T-cell (primary cell): ENCODE measurements around the gene AGPS. TPM values are rescaled to one million over a fixed set of nuclear protein-coding genes. Genes with fewer than 3 reads are reported as not detected.
"Not testable (repeated sequence)": the region's sequence is repeated elsewhere in the genome, so short reads cannot be mapped to it uniquely, and the experiment has no call there.

Source experiments
- ATAC-seq, 4 experiments: fragments of 200-7000 bp in 3 of 4; fragments of 150-1000 bp in 1 of 4; cut with Tn5 transposase; replicated peaks in 1 of 4; 1 replicate in 3 of 4; 2 replicates in 1 of 4; pipeline ENCODE4 v1.10.0; 2021; ENCODE audit warnings: moderate library complexity in 3 of 4, mild to moderate bottlenecking in 2 of 4, moderate number of reproducible peaks in 1 of 4
- CTCF ChIA-PET, 2 donors: fragments of 300-600 bp; sonication (Branson Sonifier 250); formaldehyde crosslinking; loops; one replicate each; lab custom pipeline; 2022; ENCODE audit warnings: antibody characterized with exemption in 2 of 2; lab: Charles Lee
- POLR2A ChIA-PET, 2 donors: fragments of 300-600 bp; sonication (Branson Sonifier 250); formaldehyde crosslinking; loops; one replicate each; lab custom pipeline; 2022; ENCODE audit warnings: antibody characterized with exemption in 2 of 2; lab: Charles Lee
- DNase-seq, 35 experiments: peaks; one replicate each; pipeline versions ENCODE4 v3.0.0 to v3.0.0-alpha.2; 2013 to 2023
- H3K27ac ChIP-seq: one replicate; pipeline ENCODE4 v1.5.1; 2013; ENCODE audit warnings: low read length
- H3K27me3 ChIP-seq, 2 experiments: replicated peaks in 1 of 2; 1 replicate in 1 of 2; 2 replicates in 1 of 2; pipeline versions ENCODE4 v1.6.1 to v1.7.0; 2013; ENCODE audit warnings: low read length in 1 of 2, mixed read lengths in 1 of 2; ENCODE audit not compliant: control insufficient read depth in 2 of 2, insufficient read depth in 2 of 2; ENCODE audit errors: extremely low read depth in 1 of 2
- H3K36me3 ChIP-seq, 2 donors: 1 replicate in 1 of 2; 2 replicates in 1 of 2; pipeline versions ENCODE4 v1.6.1 to v1.7.0; 2013; ENCODE audit warnings: low read length in 1 of 2; ENCODE audit not compliant: control insufficient read depth in 2 of 2, insufficient read depth in 1 of 2; ENCODE audit errors: extremely low read depth in 1 of 2
- H3K4me1 ChIP-seq, 2 experiments: 1 replicate in 1 of 2; 2 replicates in 1 of 2; pipeline versions ENCODE4 v1.6.1 to v1.7.0; 2013; ENCODE audit warnings: low read length in 2 of 2, mixed read lengths in 1 of 2; ENCODE audit not compliant: insufficient read depth in 2 of 2, control insufficient read depth in 1 of 2; ENCODE audit errors: extremely low read depth in 1 of 2
- H3K4me3 ChIP-seq, 2 donors: 1 replicate in 1 of 2; 2 replicates in 1 of 2; pipeline versions ENCODE4 v1.5.1 to v1.7.0; 2013; ENCODE audit warnings: mild to moderate bottlenecking in 2 of 2, low read length in 1 of 2, moderate library complexity in 1 of 2; ENCODE audit not compliant: control insufficient read depth in 1 of 2; ENCODE audit errors: extremely low read depth in 1 of 2
- H3K9me3 ChIP-seq: 2 replicates; pipeline ENCODE4 v1.7.0; 2013
- H3K27ac Mint-ChIP-seq, 2 donors: one replicate each; pipeline ENCODE4 v1.8.0; 2020 to 2021; ENCODE audit warnings: mild to moderate bottlenecking in 2 of 2, mixed read lengths in 2 of 2
- H3K27me3 Mint-ChIP-seq, 2 donors: one replicate each; pipeline ENCODE4 v1.8.0; 2021 to 2022; ENCODE audit warnings: mixed read lengths in 2 of 2
- H3K36me3 Mint-ChIP-seq: one replicate; pipeline ENCODE4 v1.8.0; 2021; ENCODE audit warnings: mixed read lengths
- H3K4me1 Mint-ChIP-seq, 3 donors: one replicate each; pipeline ENCODE4 v1.8.0; 2020 to 2022; ENCODE audit warnings: mixed read lengths in 3 of 3, mild to moderate bottlenecking in 1 of 3
- H3K4me3 Mint-ChIP-seq, 3 donors: one replicate each; pipeline ENCODE4 v1.8.0; 2020 to 2022; ENCODE audit warnings: mild to moderate bottlenecking in 3 of 3, mixed read lengths in 3 of 3, moderate library complexity in 3 of 3
- H3K9me3 Mint-ChIP-seq, 3 donors: one replicate each; pipeline ENCODE4 v1.8.0; 2020 to 2022; ENCODE audit warnings: mixed read lengths in 3 of 3
- WGBS: methylation state at CpG from one replicate; pipeline ENCODE4 v1.1.5; 2013; ENCODE audit warnings: missing lambda C conversion rate; ENCODE audit not compliant: insufficient coverage; 5-methylcytosine and 5-hydroxymethylcytosine counted together
- total RNA-seq, 35 experiments: library from RNA in 6 of 35; stranded (reverse) in 6 of 35; fragments of 120-200 nt in 1 of 35; gene quantifications; one replicate each; pipeline versions ENCODE4 v1.2.1 to v1.2.4 and lab custom pipeline; 2013 to 2026

Gene AGPS
- total RNA-seq, 5 donors from 2014 or later (not counting 1 experiment from before 2014, with no cell fraction given), result 26.1 to 32.3 (median 29.6) TPM

DNA sequence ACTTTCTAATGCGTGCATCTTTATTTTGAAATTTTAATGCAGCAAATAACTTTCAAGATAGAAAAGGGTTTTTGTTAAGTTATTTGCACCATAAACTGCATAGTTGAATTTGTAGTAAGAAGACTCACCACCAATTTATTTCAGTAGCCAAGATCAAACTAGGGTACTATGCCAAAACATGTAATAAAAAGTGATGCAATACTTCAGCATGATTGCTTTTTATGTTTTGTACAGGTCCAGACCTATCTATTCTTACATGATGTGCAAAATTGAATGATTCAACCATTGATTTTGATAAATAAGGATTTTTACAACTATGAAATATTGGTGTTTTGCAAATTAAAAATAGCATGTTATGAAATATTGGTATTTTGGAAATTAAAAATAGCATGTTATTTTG is 26.7 kb downstream of the AGPS start:
- Histone ChIP-seq H3K9me3 (no peaks in the 10 kb centered on the region), H3K36me3 (peaks cover 0 to 2% of the 10 kb centered on the region in 2 donors), H3K27me3 (no peaks in the 10 kb centered on the region), H3K4me1 (no peaks in the 10 kb centered on the region), H3K27ac (no peak overlapping the region), H3K4me3 (no peak overlapping the region)
- no peak for ATAC-seq
- POLR2A ChIA-PET, result interaction anchor here in 1 of 2 donors (0.7 kb wide), 1 partner anchor 25 kb away, joined by 3 read pairs; no protein-coding TSS in a partner anchor
- CTCF ChIA-PET, result interaction anchor here (1.1 to 1.7 kb wide), 4 partner anchors 253 to 271 kb away, joined by 4 to 8 read pairs (median 6); no protein-coding TSS in a partner anchor
- no peaks in the 10 kb centered on the region for H3K9me3 Mint-ChIP-seq
- peaks cover 19 to 31% (median 29%) of the 10 kb centered on the region in 3 donors for H3K4me1 Mint-ChIP-seq
- no peak overlapping the region for H3K27ac Mint-ChIP-seq
- no CpG with 5 or more reads among the region's 1 CpG for WGBS
- DNase-seq, result no peak
- no peak overlapping the region for H3K4me3 Mint-ChIP-seq
- H3K27me3 Mint-ChIP-seq, result no peaks in the 10 kb centered on the region
- H3K36me3 Mint-ChIP-seq, result peaks cover 21% of the 10 kb centered on the region

DNA sequence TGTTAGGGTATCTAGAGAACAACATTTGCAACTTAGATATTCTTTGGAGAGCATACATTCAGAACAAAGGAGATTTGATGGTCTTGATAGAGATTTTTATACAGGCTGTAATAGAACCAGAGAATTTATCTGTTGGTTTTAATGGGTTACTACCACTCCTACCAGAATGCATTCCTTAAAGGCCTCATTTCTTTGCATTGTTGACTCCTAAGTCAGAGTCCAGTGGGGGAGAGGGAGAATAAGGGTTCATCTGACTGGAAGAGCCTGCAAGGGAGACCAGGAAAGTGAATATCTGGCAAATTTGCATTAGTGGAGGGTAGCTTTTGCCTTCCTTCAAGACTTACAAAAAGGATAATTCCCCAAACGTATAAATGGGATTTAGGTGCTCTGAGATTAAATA is 29.7 kb downstream of the AGPS start:
- H3K4me1 Mint-ChIP-seq, result peaks cover 32 to 38% (median 34%) of the 10 kb centered on the region in 3 donors
- H3K9me3 Mint-ChIP-seq, result peaks cover 16 to 18% (median 17%) of the 10 kb centered on the region in 3 donors
- peaks cover under 1% of the 10 kb centered on the region for H3K9me3 ChIP-seq
- H3K36me3 ChIP-seq, result peaks cover 0 to 2% of the 10 kb centered on the region in 2 donors
- no peaks in the 10 kb centered on the region for H3K27me3 Mint-ChIP-seq
- H3K36me3 Mint-ChIP-seq, result peaks cover 46% of the 10 kb centered on the region
- no peaks in the 10 kb centered on the region for H3K4me1 ChIP-seq
- no peaks in the 10 kb centered on the region for H3K27me3 ChIP-seq
- ChIA-PET CTCF (interaction anchor here in 1 of 2 donors (1.0 kb wide), 1 partner anchor 258 kb away, joined by 4 read pairs; no protein-coding TSS in a partner anchor), POLR2A (no interaction called here)
- ATAC-seq (no peak), DNase-seq (no peak)
- H3K27ac Mint-ChIP-seq, result no peak overlapping the region
- no CpG with 5 or more reads among the region's 1 CpG for WGBS
- no peak overlapping the region for H3K4me3 Mint-ChIP-seq
- no peak overlapping the region for H3K4me3 ChIP-seq
- H3K27ac ChIP-seq, result no peak overlapping the region

DNA sequence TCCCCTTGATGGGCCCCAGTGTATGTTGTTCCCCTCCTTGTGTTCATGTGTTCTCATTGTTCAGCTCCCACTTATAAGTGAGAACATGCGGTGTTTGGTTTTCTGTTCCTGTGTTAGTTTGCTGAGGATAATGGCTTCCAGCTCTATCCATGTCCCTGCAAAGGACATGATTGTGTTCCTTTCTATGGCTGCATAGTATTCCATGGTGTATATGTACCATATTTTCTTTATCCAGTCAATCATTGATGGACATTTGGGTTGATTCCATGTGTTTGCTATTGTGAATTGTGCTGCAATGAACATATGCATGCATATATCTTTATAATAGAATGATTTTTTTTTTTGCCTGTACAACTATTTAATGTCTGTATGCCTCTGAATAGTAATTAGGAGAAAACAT is 31.5 kb downstream of the AGPS start:
- H3K27me3 ChIP-seq, ATAC-seq, H3K36me3 ChIP-seq, H3K27ac Mint-ChIP-seq, H3K27me3 Mint-ChIP-seq, H3K9me3 ChIP-seq, H3K4me3 Mint-ChIP-seq, H3K27ac ChIP-seq, CTCF ChIA-PET, H3K4me1 ChIP-seq, DNase-seq, H3K4me3 ChIP-seq: not testable (repeated sequence)
- no CpG with 5 or more reads among the region's 1 CpG for WGBS
- POLR2A ChIA-PET, result interaction anchor here in 1 of 2 donors (0.6 kb wide), 1 partner anchor 10 kb away, joined by 3 read pairs; no protein-coding TSS in a partner anchor
- Mint-ChIP-seq H3K9me3 (peaks cover 31 to 34% (median 32%) of the 10 kb centered on the region in 3 donors), H3K4me1 (peaks cover 27 to 40% (median 37%) of the 10 kb centered on the region in 3 donors), H3K36me3 (peaks cover 65% of the 10 kb centered on the region)

DNA sequence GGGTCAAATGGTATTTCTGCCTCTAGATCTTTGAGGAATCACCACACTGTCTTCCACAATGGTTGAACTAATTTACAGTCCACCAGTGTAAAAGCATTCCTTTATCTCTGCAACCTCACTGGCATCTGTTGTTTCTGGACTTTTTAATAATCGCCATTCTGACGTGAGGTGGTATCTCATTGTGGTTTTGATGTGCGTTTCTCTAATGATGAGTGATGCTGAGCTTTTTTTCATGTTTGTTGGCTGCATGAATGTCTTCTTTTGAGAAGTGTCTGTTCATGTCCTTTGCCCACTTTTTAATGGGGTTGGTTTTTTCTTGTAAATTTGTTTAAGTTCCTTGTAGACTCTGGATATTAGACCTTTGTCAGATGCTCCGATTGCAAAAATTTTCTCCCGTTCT is 32.0 kb downstream of the AGPS start:
- H3K27me3 Mint-ChIP-seq, ATAC-seq, H3K27ac Mint-ChIP-seq, H3K9me3 ChIP-seq, CTCF ChIA-PET, H3K27me3 ChIP-seq, H3K36me3 ChIP-seq, H3K4me3 ChIP-seq, H3K4me1 ChIP-seq, H3K27ac ChIP-seq, H3K4me3 Mint-ChIP-seq, DNase-seq: not testable (repeated sequence)
- Mint-ChIP-seq H3K9me3 (peaks cover 32 to 37% (median 33%) of the 10 kb centered on the region in 3 donors), H3K4me1 (peaks cover 22 to 37% (median 32%) of the 10 kb centered on the region in 3 donors), H3K36me3 (peaks cover 67% of the 10 kb centered on the region)
- 89% methylated on average over 5 of the region's 5 CpGs for WGBS
- POLR2A ChIA-PET, result interaction anchor here in 1 of 2 donors (0.6 kb wide), 1 partner anchor 282 kb away, joined by 3 read pairs; no protein-coding TSS in a partner anchor

DNA sequence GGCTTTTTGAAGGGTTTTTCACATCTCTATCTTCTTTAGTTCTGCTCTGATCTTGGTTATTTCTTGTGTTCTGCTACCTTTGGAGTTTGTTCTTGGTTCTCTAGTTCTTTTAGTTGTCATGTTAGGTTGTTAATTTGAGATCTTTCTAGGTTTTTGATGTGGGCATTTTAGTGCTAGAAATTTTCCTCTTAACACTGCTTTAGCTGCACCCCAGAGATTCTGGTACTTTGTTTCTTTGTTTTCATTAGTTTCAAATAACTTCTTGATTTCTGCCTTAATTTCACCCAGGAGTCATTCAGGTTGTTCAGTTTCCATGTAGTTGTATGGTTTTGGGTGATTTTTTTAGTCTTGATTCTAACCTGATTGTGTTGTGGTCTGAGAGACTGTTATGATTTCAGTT is 34.7 kb downstream of the AGPS start:
- no peak for DNase-seq
- H3K4me1 Mint-ChIP-seq, result peaks cover 17 to 33% (median 27%) of the 10 kb centered on the region in 3 donors
- peaks cover 32 to 52% (median 45%) of the 10 kb centered on the region in 3 donors for H3K9me3 Mint-ChIP-seq
- no peak overlapping the region for H3K4me3 Mint-ChIP-seq
- no peak overlapping the region for H3K4me3 ChIP-seq
- peaks cover 81% of the 10 kb centered on the region for H3K36me3 Mint-ChIP-seq
- H3K27ac Mint-ChIP-seq, result no peak overlapping the region
- no peak for ATAC-seq
- peaks cover 6% of the 10 kb centered on the region for H3K9me3 ChIP-seq
- peaks cover 8 to 9% of the 10 kb centered on the region in 2 donors for H3K36me3 ChIP-seq
- POLR2A ChIA-PET, result no interaction called here
- no peaks in the 10 kb centered on the region for H3K4me1 ChIP-seq
- H3K27ac ChIP-seq, result no peak overlapping the region
- no peaks in the 10 kb centered on the region for H3K27me3 Mint-ChIP-seq
- CTCF ChIA-PET, result no interaction called here
- H3K27me3 ChIP-seq, result no peaks in the 10 kb centered on the region

DNA sequence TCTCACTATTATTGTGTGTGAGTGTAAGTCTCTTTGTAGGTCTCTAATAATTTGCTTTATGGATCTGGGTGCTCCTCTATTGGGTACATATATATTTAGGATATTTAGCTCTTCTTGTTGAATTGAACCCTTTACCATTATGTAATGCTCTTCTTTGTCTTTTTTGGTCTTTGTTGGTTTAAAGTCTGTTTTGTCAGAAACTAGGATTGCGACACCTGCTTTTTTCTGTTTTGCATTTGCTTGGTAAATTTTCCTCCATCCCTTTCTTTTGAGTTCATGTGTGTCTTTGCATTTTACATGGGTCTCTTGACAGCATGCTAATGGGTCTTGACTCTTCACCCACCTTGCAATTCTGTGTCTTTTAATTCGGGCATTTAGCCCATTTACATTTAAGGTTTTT is 35.4 kb downstream of the AGPS start:
- H3K36me3 ChIP-seq, result peaks cover 9 to 11% of the 10 kb centered on the region in 2 donors
- DNase-seq, H3K27ac Mint-ChIP-seq, H3K27me3 Mint-ChIP-seq, H3K4me3 Mint-ChIP-seq, H3K4me1 ChIP-seq, H3K4me3 ChIP-seq, H3K27me3 ChIP-seq, POLR2A ChIA-PET, H3K27ac ChIP-seq, ATAC-seq, H3K9me3 ChIP-seq, CTCF ChIA-PET: not testable (repeated sequence)
- Mint-ChIP-seq H3K4me1 (peaks cover 17 to 32% (median 27%) of the 10 kb centered on the region in 3 donors), H3K9me3 (peaks cover 32 to 57% (median 46%) of the 10 kb centered on the region in 3 donors), H3K36me3 (peaks cover 84% of the 10 kb centered on the region)
- no CpG with 5 or more reads among the region's 2 CpGs for WGBS
